ENCODE results near the gene TASOR2. TPM values are rescaled to one million over a fixed set of nuclear protein-coding genes. Genes with fewer than 3 reads are reported as not detected.

The TASOR2 gene
- total RNA-seq, 1 experiment from 2014 or later: 67.3 TPM

- H3K27ac Mint-ChIP-seq: no peak overlapping the region
- no peak for TF ChIP-seq PRRX2 (CRISPR knock-in tag; IDR thresholded peaks at IDR 0.05)
- TF ChIP-seq TCF7 (CRISPR knock-in tag; IDR thresholded peaks at IDR 0.05; ENCODE audit: low read depth): no peak
- TF ChIP-seq PRDM15 (CRISPR knock-in tag; IDR thresholded peaks at IDR 0.05): no peak
- H3K4me1 Mint-ChIP-seq: peaks cover 31% of the 10 kb centered on the region
- H3K4me3 Mint-ChIP-seq: no peak overlapping the region
- ChIA-PET CTCF (no interaction called here), POLR2A (no interaction called here)
- no peaks in the 10 kb centered on the region for H3K9me3 Mint-ChIP-seq
- ATAC-seq: no peak
- no peaks in the 10 kb centered on the region for H3K36me3 Mint-ChIP-seq
- no peaks in the 10 kb centered on the region for H3K27me3 Mint-ChIP-seq (ENCODE audit: low read depth)
- DNase-seq (ENCODE audit: low spot score): no peak
Observed at GRCh38 chr10:5710859-5711258, 26.2 kb downstream of the TASOR2 start.

- Mint-ChIP-seq H3K36me3 (no peaks in the 10 kb centered on the region), H3K27me3 (ENCODE audit: low read depth) (no peaks in the 10 kb centered on the region), H3K4me1 (peaks cover 28% of the 10 kb centered on the region), H3K9me3 (no peaks in the 10 kb centered on the region), H3K27ac (no peak overlapping the region), H3K4me3 (no peak overlapping the region)
- no peak for DNase-seq (ENCODE audit: low spot score)
- no peak for ATAC-seq
- ChIA-PET CTCF (interaction anchor here (1.1 kb wide), 1 partner anchor 82 kb away, joined by 3 read pairs; no protein-coding TSS in a partner anchor), POLR2A (no interaction called here)
- TF ChIP-seq ATF1 (CRISPR knock-in tag; IDR thresholded peaks at IDR 0.05): no peak
- TF ChIP-seq ZNF281 (CRISPR knock-in tag; IDR thresholded peaks at IDR 0.05): no peak
- no peak for TF ChIP-seq ZNF219 (CRISPR knock-in tag; IDR thresholded peaks at IDR 0.05; ENCODE audit: borderline replicate concordance)
- no peak for TF ChIP-seq STAT6 (CRISPR knock-in tag; conservative IDR thresholded peaks at IDR 0.05; ENCODE audit: low read depth)
- TF ChIP-seq OVOL2 (CRISPR knock-in tag; IDR thresholded peaks at IDR 0.05; ENCODE audit: borderline replicate concordance): no peak
- no peak for TF ChIP-seq ZBTB21 (CRISPR knock-in tag; IDR thresholded peaks at IDR 0.05; ENCODE audit: borderline replicate concordance)
- no peak for TF ChIP-seq E2F5 (CRISPR knock-in tag; IDR thresholded peaks at IDR 0.05)
- TF ChIP-seq TEAD1 (CRISPR knock-in tag; IDR thresholded peaks at IDR 0.05): no peak
- TF ChIP-seq ATF6 (CRISPR knock-in tag; IDR thresholded peaks at IDR 0.05): no peak
- no peak for TF ChIP-seq CDX4 (CRISPR knock-in tag; IDR thresholded peaks at IDR 0.05; ENCODE audit: borderline replicate concordance)
- no peak for TF ChIP-seq TP53 (CRISPR knock-in tag; IDR thresholded peaks at IDR 0.05)
- TF ChIP-seq KAT7 (CRISPR knock-in tag; IDR thresholded peaks at IDR 0.05; ENCODE audit: borderline replicate concordance): no peak
- no peak for TF ChIP-seq E2F1 (CRISPR knock-in tag; IDR thresholded peaks at IDR 0.05)
Observed at GRCh38 chr10:5711642-5712041, 27.0 kb downstream of the TASOR2 start.

All from WTC11 (cell line).